Adrenal gland (tissue), 5 donors: ENCODE results near the gene SNX1.

Experiments
- POLR2A ChIP-seq, 2 donors: fragments of 450-650 bp; IDR thresholded peaks; one replicate each; pipeline ENCODE4 v1.6.1; 2017; ENCODE audit warnings: antibody characterized with exemption in 2 of 2, mild to moderate bottlenecking in 2 of 2, moderate library complexity in 1 of 2
- TF ChIP-seq, protein P1 (sequence below), 6 experiments: fragments of 450-650 bp in 4 of 6; fragments of 200-600 bp in 2 of 6; sonication (generic) in 1 of 6; IDR thresholded peaks; 1 replicate in 5 of 6; 2 replicates in 1 of 6; pipeline versions ENCODE4 v1.5.1 to v1.8.0; 2016 to 2021; ENCODE audit warnings: antibody characterized with exemption in 6 of 6, mild to moderate bottlenecking in 2 of 6, moderate library complexity in 1 of 6
- donor health status: DM: no; HTN: no; CAD: no.

GRCh38 chr15:64070965-64071851 is 24.6 kb upstream of the SNX1 start:
- peak in 1 of 2 donors; percentile 81 for TF ChIP-seq POLR2A (IDR thresholded peaks at IDR 0.05)
- TF ChIP-seq, protein P1, sequence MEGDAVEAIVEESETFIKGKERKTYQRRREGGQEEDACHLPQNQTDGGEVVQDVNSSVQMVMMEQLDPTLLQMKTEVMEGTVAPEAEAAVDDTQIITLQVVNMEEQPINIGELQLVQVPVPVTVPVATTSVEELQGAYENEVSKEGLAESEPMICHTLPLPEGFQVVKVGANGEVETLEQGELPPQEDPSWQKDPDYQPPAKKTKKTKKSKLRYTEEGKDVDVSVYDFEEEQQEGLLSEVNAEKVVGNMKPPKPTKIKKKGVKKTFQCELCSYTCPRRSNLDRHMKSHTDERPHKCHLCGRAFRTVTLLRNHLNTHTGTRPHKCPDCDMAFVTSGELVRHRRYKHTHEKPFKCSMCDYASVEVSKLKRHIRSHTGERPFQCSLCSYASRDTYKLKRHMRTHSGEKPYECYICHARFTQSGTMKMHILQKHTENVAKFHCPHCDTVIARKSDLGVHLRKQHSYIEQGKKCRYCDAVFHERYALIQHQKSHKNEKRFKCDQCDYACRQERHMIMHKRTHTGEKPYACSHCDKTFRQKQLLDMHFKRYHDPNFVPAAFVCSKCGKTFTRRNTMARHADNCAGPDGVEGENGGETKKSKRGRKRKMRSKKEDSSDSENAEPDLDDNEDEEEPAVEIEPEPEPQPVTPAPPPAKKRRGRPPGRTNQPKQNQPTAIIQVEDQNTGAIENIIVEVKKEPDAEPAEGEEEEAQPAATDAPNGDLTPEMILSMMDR (IDR thresholded peaks at IDR 0.05), result no peak
